BLaER1 treated with 17β-estradiol and CSF1 and Interleukin-3, amounts not matched to agents 10 nM and 100 nM (cell line): Measurements from ENCODE around the gene ANOS1.
A peak's percentile ranks its signal among the peaks of the same experiment; 100 is the strongest.

ENCODE experiments used
- H3K27ac ChIP-seq, 11 experiments: shearing (Covaris generic); formaldehyde crosslinking; 2 replicates each; pipeline ENCODE4 v1.8.1; 2022
- H3K27me3 ChIP-seq, 11 experiments: shearing (Covaris generic); formaldehyde crosslinking; 2 replicates each; pipeline ENCODE4 v1.8.1; 2022
- H3K36me3 ChIP-seq, 11 experiments: shearing (Covaris generic); formaldehyde crosslinking; 2 replicates each; pipeline ENCODE4 v1.8.1; 2022
- H3K4me1 ChIP-seq, 10 experiments: shearing (Covaris generic); formaldehyde crosslinking; 2 replicates each; pipeline ENCODE4 v1.8.1; 2022
- H3K4me2 ChIP-seq, 11 experiments: shearing (Covaris generic); formaldehyde crosslinking; 2 replicates each; pipeline ENCODE4 v1.8.1; 2022
- H3K4me3 ChIP-seq, 10 experiments: shearing (Covaris generic); formaldehyde crosslinking; 2 replicates each; pipeline ENCODE4 v1.8.1; 2022
- H3K9ac ChIP-seq, 11 experiments: shearing (Covaris generic); formaldehyde crosslinking; 2 replicates each; pipeline ENCODE4 v1.8.1; 2022
- H3K9me3 ChIP-seq, 11 experiments: shearing (Covaris generic); formaldehyde crosslinking; replicated peaks in 1 of 11; 2 replicates each; pipeline ENCODE4 v1.8.1; 2022
- H4K20me1 ChIP-seq, 11 experiments: shearing (Covaris generic); formaldehyde crosslinking; 2 replicates each; pipeline ENCODE4 v1.8.1; 2022
- Cebpa-rat ChIP-seq, 11 experiments: shearing (Covaris generic); IDR thresholded peaks; 2 replicates each; pipeline ENCODE4 v1.8.1; 2022

The ANOS1 gene

DNA sequence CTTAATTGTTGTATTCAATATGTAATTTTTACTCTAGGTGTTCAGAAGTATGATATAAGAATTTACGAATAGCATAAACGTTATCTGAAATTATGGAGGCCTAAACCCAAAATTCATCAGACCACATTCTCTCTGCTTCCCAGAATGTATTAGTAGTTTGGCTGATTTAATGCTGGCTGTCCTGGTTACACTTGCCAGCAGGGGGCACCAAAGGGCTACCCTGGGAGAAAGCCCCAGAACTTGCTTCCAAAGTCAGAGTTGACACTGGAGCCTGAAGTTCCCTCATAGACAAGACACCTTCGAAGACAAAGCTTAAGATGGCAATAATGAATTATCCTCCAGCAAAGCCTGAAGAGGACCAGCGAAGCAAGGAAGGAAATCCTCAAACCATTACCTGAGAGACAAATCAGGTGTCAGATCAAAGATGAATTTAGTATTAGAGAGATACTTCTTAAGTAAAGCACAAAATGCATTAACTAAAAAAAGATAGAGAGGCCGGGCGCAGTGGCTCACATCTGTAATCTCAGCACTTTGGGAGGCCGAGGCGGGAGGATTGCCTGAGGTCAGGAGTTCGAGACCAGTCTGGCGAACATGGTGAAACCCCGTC lies 11.3 kb upstream of the ANOS1 start:
- Histone ChIP-seq H3K27ac (no peak overlapping the region), H3K4me3 (no peak overlapping the region), H3K4me1 (no peaks in the 10 kb centered on the region), H3K27me3 (no peaks in the 10 kb centered on the region), H3K4me2 (no peak overlapping the region), H3K9me3 (no peaks in the 10 kb centered on the region), H3K36me3 (no peaks in the 10 kb centered on the region), H4K20me1 (no peaks in the 10 kb centered on the region), H3K9ac (no peak overlapping the region)
- TF ChIP-seq Cebpa-rat (IDR thresholded peaks at IDR 0.05): no peak

DNA sequence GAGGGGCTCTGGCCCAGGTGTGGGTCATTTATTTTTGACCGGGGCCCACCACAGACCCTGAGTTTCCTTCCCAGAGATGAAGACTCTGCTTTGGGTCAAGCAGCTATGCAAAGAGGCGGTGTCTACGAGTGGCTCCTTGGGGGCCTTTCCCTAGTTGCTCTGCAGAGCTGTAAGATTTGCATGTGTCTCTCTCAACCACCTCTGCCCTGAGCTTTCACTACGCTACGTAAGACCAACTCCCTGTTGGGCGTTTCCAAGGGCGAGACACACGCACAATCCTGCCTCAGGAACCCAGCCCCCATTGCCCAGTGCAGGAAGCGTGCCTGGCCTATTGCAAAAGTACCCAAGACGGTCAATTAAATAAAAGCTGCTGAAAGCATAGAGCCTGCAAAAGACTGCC lies 10.0 kb upstream of the ANOS1 start:
- Histone ChIP-seq H3K27me3 (no peaks in the 10 kb centered on the region), H4K20me1 (no peaks in the 10 kb centered on the region), H3K27ac (no peak overlapping the region), H3K4me3 (no peak overlapping the region), H3K9me3 (no peaks in the 10 kb centered on the region), H3K9ac (no peak overlapping the region), H3K4me1 (no peaks in the 10 kb centered on the region), H3K36me3 (no peaks in the 10 kb centered on the region), H3K4me2 (no peak overlapping the region)
- no peak for TF ChIP-seq Cebpa-rat (IDR thresholded peaks at IDR 0.05)

DNA sequence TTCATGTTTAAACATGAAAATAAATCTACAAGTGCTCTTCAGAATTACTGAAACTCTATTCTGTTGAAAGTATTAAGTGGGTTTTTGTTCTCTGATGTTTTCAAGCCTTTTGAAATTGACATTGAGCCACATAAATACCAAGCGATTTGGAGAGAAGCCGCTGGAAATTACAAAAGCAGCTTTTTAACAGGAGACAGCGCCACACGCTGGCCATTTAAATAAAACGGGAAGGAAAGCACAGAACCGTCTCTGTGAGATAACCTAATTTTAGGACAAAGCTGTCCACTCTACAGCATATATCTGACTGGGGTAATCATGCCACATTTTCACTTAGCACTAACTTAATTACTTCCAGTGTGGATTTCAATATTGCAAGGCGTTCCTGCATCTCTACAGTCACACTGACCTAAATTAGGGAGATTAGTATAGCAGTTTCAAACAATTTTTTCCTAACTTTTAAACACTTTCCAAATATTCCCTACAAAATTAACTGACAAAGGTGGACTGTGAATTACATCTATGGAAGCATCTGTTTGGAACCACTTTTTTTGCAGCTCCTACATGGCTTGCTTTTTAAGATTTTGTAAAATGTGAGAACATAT lies 6.8 kb upstream of the ANOS1 start:
- TF ChIP-seq Cebpa-rat (IDR thresholded peaks at IDR 0.05): no peak
- Histone ChIP-seq H3K27ac (no peak overlapping the region), H3K4me3 (no peak overlapping the region), H4K20me1 (no peaks in the 10 kb centered on the region), H3K4me1 (no peaks in the 10 kb centered on the region), H3K27me3 (peaks cover 0 to 5% (median 2%) of the 10 kb centered on the region in 11 experiments; a peak in 18 of 22 replicates), H3K9me3 (no peaks in the 10 kb centered on the region), H3K4me2 (no peak overlapping the region), H3K9ac (no peak overlapping the region), H3K36me3 (no peaks in the 10 kb centered on the region)

DNA sequence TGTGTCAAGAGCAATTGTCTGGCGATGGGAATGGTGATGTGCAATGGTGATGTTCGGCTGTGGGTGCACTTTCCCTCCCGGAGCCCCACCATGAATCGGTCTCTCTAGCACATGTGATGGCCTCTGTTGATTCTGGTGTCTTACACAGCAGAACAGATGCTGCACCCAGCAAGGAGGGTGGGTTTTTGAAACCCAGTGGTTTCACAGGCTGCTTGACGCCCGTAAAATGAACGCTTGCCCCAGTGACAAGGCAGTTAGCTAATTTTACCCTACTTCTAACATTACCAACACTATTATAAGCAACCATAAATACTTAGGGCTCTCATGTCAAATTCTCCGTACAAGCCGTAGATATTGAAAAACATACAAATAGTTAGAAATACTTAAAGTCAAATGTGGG lies 5.9 kb upstream of the ANOS1 start:
- H3K27ac ChIP-seq: no peak overlapping the region
- H3K4me3 ChIP-seq: no peak overlapping the region
- H4K20me1 ChIP-seq: 0 out of 22 replicates have a peak, but pooled peaks cover 0 to 4% (median 0%) of the 10 kb centered on the region in 11 experiments
- H3K9me3 ChIP-seq: no peaks in the 10 kb centered on the region
- no peak overlapping the region for H3K9ac ChIP-seq
- H3K4me1 ChIP-seq: no peaks in the 10 kb centered on the region
- no peak overlapping the region for H3K4me2 ChIP-seq
- TF ChIP-seq Cebpa-rat (IDR thresholded peaks at IDR 0.05): no peak
- H3K36me3 ChIP-seq: no peaks in the 10 kb centered on the region
- peaks cover 6 to 13% (median 11%) of the 10 kb centered on the region in 11 experiments for H3K27me3 ChIP-seq

DNA sequence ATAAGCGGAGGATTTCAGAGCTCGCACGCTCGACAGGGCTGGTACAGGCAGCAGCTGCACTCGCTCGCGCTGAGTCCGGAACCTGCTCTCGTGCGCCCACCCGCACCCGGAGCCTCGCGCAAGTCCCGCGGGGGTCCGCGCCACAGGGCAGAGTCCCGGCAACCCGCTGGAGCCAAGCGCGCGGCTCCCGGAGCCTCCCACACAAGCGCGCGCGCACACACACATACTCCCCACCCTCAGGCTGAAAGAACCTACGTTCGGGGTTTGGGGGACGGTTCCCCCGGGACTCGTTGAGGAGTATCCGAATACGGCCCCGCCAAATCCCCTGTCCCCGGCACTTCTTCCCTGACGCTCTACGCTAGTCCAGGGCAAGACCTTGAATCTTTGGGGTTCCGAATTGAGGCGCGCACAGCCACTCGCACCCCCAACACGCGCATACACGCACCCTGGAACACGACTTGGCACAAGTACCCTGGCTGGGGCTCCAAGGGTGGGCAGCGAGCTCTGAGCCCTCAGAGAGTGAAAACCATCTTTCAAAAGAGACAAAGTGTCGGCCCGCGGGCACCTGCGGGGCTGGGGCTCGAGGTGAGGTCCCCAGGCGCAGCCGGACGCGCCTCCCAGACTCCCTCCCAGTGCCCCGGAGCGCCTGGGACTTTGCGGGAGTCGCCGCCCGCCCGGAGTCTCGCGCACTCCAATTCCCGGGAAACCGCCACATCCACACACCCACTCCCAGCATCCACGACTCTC lies 952 bp downstream of the ANOS1 start:
- peaks cover 8 to 19% (median 15%) of the 10 kb centered on the region in 11 experiments; a peak in 17 of 22 replicates for H3K9me3 ChIP-seq
- H3K36me3 ChIP-seq: no peaks in the 10 kb centered on the region
- no peak overlapping the region for H3K27ac ChIP-seq
- peaks cover 0 to 17% (median 0%) of the 10 kb centered on the region in 11 experiments; a peak in 2 of 22 replicates for H4K20me1 ChIP-seq
- no peak for TF ChIP-seq Cebpa-rat (IDR thresholded peaks at IDR 0.05)
- H3K9ac ChIP-seq: no peak overlapping the region
- peaks cover 45 to 67% (median 54%) of the 10 kb centered on the region in 11 experiments for H3K27me3 ChIP-seq
- peaks cover 0 to 28% (median 11%) of the 10 kb centered on the region in 10 experiments; a peak in 14 of 20 replicates for H3K4me1 ChIP-seq
- H3K4me2 ChIP-seq: peak overlapping the region; percentile 67 to 87 (median 76)
- peak overlapping the region; percentile 47 to 67 (median 54); a peak in 19 of 20 replicates for H3K4me3 ChIP-seq

DNA sequence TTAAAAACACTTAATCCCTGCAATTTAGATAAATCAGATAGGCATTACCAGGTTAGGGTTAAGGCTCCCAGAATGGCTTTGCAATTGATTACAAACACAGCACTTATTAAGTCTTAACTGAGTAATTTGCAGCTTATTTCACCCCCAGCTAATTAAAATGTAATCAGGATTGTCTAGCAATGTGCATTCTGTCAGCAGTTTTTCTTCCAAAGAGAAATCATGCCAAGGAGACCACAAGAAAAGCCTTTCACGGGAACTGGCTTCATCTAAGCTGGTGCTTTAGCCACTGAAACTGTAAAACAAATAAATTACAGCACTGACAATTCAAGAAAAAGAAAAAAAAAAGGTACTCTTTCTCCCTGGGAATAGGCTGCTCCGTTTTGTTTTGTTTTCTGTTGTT lies 2.1 kb downstream of the ANOS1 start:
- TF ChIP-seq Cebpa-rat (IDR thresholded peaks at IDR 0.05): no peak
- no peak overlapping the region for H3K9ac ChIP-seq
- H3K4me2 ChIP-seq: peak overlapping the region in 2 of 11 experiments; percentile 23 to 49; a peak in 2 of 22 replicates
- no peak overlapping the region for H3K27ac ChIP-seq
- H3K4me3 ChIP-seq: no peak overlapping the region
- no peaks in the 10 kb centered on the region for H3K36me3 ChIP-seq
- peaks cover 0 to 17% (median 0%) of the 10 kb centered on the region in 11 experiments; a peak in 2 of 22 replicates for H4K20me1 ChIP-seq
- peaks cover 0 to 28% (median 11%) of the 10 kb centered on the region in 10 experiments; a peak in 14 of 20 replicates for H3K4me1 ChIP-seq
- H3K27me3 ChIP-seq: peaks cover 45 to 67% (median 54%) of the 10 kb centered on the region in 11 experiments
- peaks cover 8 to 19% (median 15%) of the 10 kb centered on the region in 11 experiments; a peak in 17 of 22 replicates for H3K9me3 ChIP-seq

DNA sequence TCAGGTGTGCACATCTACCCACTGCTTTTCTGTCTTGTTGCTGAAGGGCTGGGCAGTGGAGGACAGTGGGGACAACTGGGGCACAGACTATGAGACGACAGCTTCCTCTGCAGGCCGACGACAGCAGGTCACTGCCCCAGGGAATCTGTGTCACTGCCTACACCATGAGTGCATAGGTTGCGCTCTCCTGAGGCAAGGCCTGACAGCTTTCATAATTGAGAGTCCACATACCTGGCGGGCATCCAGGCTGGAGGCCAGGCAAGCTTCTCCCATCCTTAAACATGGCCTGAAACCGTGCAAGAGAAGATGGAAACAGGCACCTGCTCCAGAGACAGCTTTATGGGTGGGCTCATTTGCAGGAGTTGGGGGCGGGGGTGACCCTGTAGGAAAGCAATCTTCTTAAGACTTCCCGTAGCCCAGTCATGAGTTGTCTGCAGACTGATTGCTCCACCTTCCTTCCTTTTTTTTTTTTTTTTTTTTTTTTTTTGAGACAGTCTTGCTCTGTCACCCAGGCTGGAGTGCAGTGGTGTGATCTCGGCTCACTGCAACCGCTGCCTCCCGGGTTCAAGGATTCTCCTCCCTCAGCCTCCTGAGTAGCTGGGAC lies 2.9 kb downstream of the ANOS1 start:
- TF ChIP-seq Cebpa-rat (IDR thresholded peaks at IDR 0.05): no peak
- H4K20me1 ChIP-seq: peaks cover 0 to 17% (median 0%) of the 10 kb centered on the region in 11 experiments; a peak in 2 of 22 replicates
- no peaks in the 10 kb centered on the region for H3K36me3 ChIP-seq
- H3K4me3 ChIP-seq: no peak overlapping the region
- peak overlapping the region in 4 of 11 experiments; percentile 26 to 60 (median 38); a peak in 5 of 22 replicates for H3K4me2 ChIP-seq
- H3K27ac ChIP-seq: no peak overlapping the region
- H3K9ac ChIP-seq: no peak overlapping the region
- peaks cover 45 to 65% (median 54%) of the 10 kb centered on the region in 11 experiments for H3K27me3 ChIP-seq
- H3K4me1 ChIP-seq: peaks cover 0 to 28% (median 11%) of the 10 kb centered on the region in 10 experiments; a peak in 14 of 20 replicates
- peaks cover 8 to 19% (median 15%) of the 10 kb centered on the region in 11 experiments; a peak in 17 of 22 replicates for H3K9me3 ChIP-seq

DNA sequence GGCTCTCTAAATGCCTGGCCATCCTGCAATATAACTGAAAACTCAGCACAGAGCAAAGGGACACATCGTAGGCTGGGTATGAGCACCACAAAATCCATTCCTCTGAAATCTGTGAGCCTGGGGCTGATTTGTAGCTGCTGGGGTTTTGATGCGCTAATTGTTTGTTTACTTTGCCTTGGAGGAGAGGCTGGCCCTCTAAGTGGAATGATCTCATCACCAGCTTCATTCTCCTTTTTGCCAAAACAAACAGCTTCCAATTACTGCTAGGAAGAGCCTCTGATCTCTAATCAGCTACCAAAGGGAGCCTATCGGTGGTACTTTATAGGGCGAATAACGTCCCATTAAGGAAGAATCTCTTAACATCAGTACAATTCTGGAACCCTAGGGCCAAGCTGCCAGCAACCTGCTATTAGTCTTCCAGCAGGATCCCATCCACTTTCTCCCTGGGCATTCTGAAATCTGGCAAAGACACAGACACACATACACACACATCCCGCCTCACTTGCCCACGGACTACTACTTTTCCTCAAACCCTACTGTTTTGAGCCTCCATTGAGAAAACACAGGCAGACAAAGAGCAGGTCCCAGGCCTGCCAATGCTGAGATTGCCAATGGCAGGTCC lies 5.8 kb downstream of the ANOS1 start:
- Histone ChIP-seq H3K27me3 (peaks cover 17 to 36% (median 26%) of the 10 kb centered on the region in 11 experiments), H4K20me1 (peaks cover 0 to 5% (median 0%) of the 10 kb centered on the region in 11 experiments; a peak in 1 of 22 replicates), H3K9ac (no peak overlapping the region), H3K9me3 (peaks cover 0 to 7% (median 5%) of the 10 kb centered on the region in 11 experiments; a peak in 17 of 22 replicates), H3K27ac (no peak overlapping the region), H3K4me2 (no peak overlapping the region), H3K4me1 (peaks cover 0 to 22% (median 4%) of the 10 kb centered on the region in 10 experiments; a peak in 12 of 20 replicates), H3K4me3 (no peak overlapping the region), H3K36me3 (no peaks in the 10 kb centered on the region)
- TF ChIP-seq Cebpa-rat (IDR thresholded peaks at IDR 0.05): no peak
